HEK293 (cell line): ENCODE results near the gene AURKB.

Experiments
- BCL11A ChIP-seq: fragments of 450-650 bp; formaldehyde crosslinking; IDR thresholded peaks from 2 replicates; pipeline ENCODE4 v1.5.1; 2016; ENCODE audit warnings: low read depth, missing biosample characterization, missing genetic modification characterization
- HOXD13 ChIP-seq: sonication (generic); formaldehyde crosslinking; IDR thresholded peaks from 2 replicates; pipeline ENCODE4 v1.8.0; 2022; ENCODE audit warnings: missing genetic modification reagents, borderline replicate concordance
- KLF16 ChIP-seq: fragments of 450-650 bp; formaldehyde crosslinking; IDR thresholded peaks from 2 replicates; pipeline ENCODE4 v1.5.1; 2017; ENCODE audit warnings: missing biosample characterization, missing genetic modification characterization
- KLF17 ChIP-seq: fragments of 450-650 bp; formaldehyde crosslinking; IDR thresholded peaks from 2 replicates; pipeline ENCODE4 v1.5.1; 2016; ENCODE audit warnings: missing biosample characterization, missing genetic modification characterization
- PRDM10 ChIP-seq: fragments of 450-650 bp; formaldehyde crosslinking; IDR thresholded peaks from 2 replicates; pipeline ENCODE4 v1.5.1; 2016; ENCODE audit warnings: missing biosample characterization, missing genetic modification characterization
- PRDM4 ChIP-seq: fragments of 450-650 bp; formaldehyde crosslinking; IDR thresholded peaks from 2 replicates; pipeline ENCODE4 v1.5.1; 2017; ENCODE audit warnings: missing biosample characterization, missing genetic modification characterization
- SALL2 ChIP-seq: fragments of 450-650 bp; formaldehyde crosslinking; IDR thresholded peaks from 2 replicates; pipeline ENCODE4 v1.5.0; 2017; ENCODE audit warnings: missing biosample characterization, mild to moderate bottlenecking, missing genetic modification characterization, borderline replicate concordance
- TSHZ1 ChIP-seq: fragments of 450-650 bp; formaldehyde crosslinking; IDR thresholded peaks from 2 replicates; pipeline ENCODE4 v1.5.1; 2016; ENCODE audit warnings: missing biosample characterization, missing genetic modification characterization, borderline replicate concordance
- ZBTB26 ChIP-seq: fragments of 450-650 bp; formaldehyde crosslinking; optimal IDR thresholded peaks from 2 replicates; pipeline ENCODE3; 2016; ENCODE audit warnings: missing biosample characterization, mild to moderate bottlenecking, missing genetic modification characterization
- ZFHX2 ChIP-seq: fragments of 450-650 bp; formaldehyde crosslinking; conservative IDR thresholded peaks from 2 replicates; pipeline ENCODE4 v1.5.1; 2016; ENCODE audit warnings: missing biosample characterization, missing genetic modification characterization
- ZNF121 ChIP-seq: fragments of 450-650 bp; formaldehyde crosslinking; IDR thresholded peaks from 2 replicates; pipeline ENCODE4 v1.5.1; 2016; ENCODE audit warnings: missing biosample characterization, missing genetic modification characterization
- ZNF146 ChIP-seq: fragments of 450-650 bp; formaldehyde crosslinking; IDR thresholded peaks from 2 replicates; pipeline ENCODE4 v1.5.1; 2016; ENCODE audit warnings: missing biosample characterization, missing genetic modification characterization
- ZNF266 ChIP-seq: fragments of 450-650 bp; formaldehyde crosslinking; IDR thresholded peaks from 2 replicates; pipeline ENCODE4 v1.5.1; 2016; ENCODE audit warnings: missing biosample characterization, missing genetic modification characterization, low read depth
- ZNF311 ChIP-seq: fragments of 450-650 bp; formaldehyde crosslinking; IDR thresholded peaks from 2 replicates; pipeline ENCODE4 v1.5.1; 2017; ENCODE audit warnings: missing biosample characterization, missing genetic modification characterization, borderline replicate concordance
- ZNF433 ChIP-seq: fragments of 450-650 bp; formaldehyde crosslinking; IDR thresholded peaks from 2 replicates; pipeline ENCODE4 v1.5.1; 2016; ENCODE audit warnings: missing biosample characterization, missing genetic modification characterization, low read depth
- ZNF501 ChIP-seq: fragments of 450-650 bp; formaldehyde crosslinking; IDR thresholded peaks from 2 replicates; pipeline ENCODE4 v1.5.1; 2016; ENCODE audit warnings: missing biosample characterization, missing genetic modification characterization
- ZNF544 ChIP-seq: fragments of 450-650 bp; formaldehyde crosslinking; IDR thresholded peaks from 2 replicates; pipeline ENCODE4 v1.5.0; 2017; ENCODE audit warnings: missing biosample characterization, missing genetic modification characterization
- ZNF558 ChIP-seq: fragments of 450-650 bp; formaldehyde crosslinking; IDR thresholded peaks from 2 replicates; pipeline ENCODE4 v1.5.1; 2016; ENCODE audit warnings: missing biosample characterization, missing genetic modification characterization
- ZNF600 ChIP-seq: fragments of 450-650 bp; formaldehyde crosslinking; IDR thresholded peaks from 2 replicates; pipeline ENCODE4 v1.5.1; 2016; ENCODE audit warnings: missing biosample characterization, missing genetic modification characterization
- ZNF629 ChIP-seq: fragments of 450-650 bp; formaldehyde crosslinking; IDR thresholded peaks from 2 replicates; pipeline ENCODE4 v1.5.1; 2017; ENCODE audit warnings: missing biosample characterization, missing genetic modification characterization
- ZNF660 ChIP-seq: fragments of 450-650 bp; IDR thresholded peaks from 2 replicates; pipeline ENCODE4 v1.5.1; 2018; ENCODE audit warnings: missing biosample characterization, mild to moderate bottlenecking, missing genetic modification characterization
- ZNF830 ChIP-seq: fragments of 450-650 bp; IDR thresholded peaks from 2 replicates; pipeline ENCODE4 v1.5.0; 2018; ENCODE audit warnings: missing biosample characterization, missing genetic modification characterization, low read depth, mild to moderate bottlenecking, moderate library complexity

AURKB gene

GRCh38 chr17:8185582-8186445 lies 24.6 kb downstream of the AURKB start (continued):
- TF ChIP-seq HOXD13: 0 out of 2 replicates have a peak, but pooled peaks have one; percentile 33
- TF ChIP-seq TSHZ1 (tag by site-specific recombination): no peak
- TF ChIP-seq ZNF121 (tag by site-specific recombination): 0 out of 2 replicates have a peak, but pooled peaks have one; percentile 8
- TF ChIP-seq ZNF501: peak; percentile 67; the same call in 1 of the 2 replicates
- TF ChIP-seq PRDM4 (tag by site-specific recombination): peak; percentile 57; the same call in 1 of the 2 replicates
- TF ChIP-seq BCL11A (tag by site-specific recombination): peak; percentile 88
- peak; percentile 78 for TF ChIP-seq ZNF660
- no peak; the same call in 1 of the 2 replicates for TF ChIP-seq ZNF830 (tag by site-specific recombination)
- TF ChIP-seq ZNF266 (tag by site-specific recombination): no peak
- TF ChIP-seq ZNF311 (tag by site-specific recombination): no peak
- no peak for TF ChIP-seq ZNF146 (tag by site-specific recombination)
- TF ChIP-seq ZNF600: peak; percentile 87; the same call in 1 of the 2 replicates
- no peak for TF ChIP-seq SALL2 (tag by site-specific recombination)
- TF ChIP-seq PRDM10 (tag by site-specific recombination): peak; percentile 57
- TF ChIP-seq ZNF558 (tag by site-specific recombination): no peak
- no peak for TF ChIP-seq ZNF544 (tag by site-specific recombination)
- peak; percentile 36 for TF ChIP-seq ZBTB26 (tag by site-specific recombination)
- peak; percentile 26; the same call in 1 of the 2 replicates for TF ChIP-seq ZFHX2 (tag by site-specific recombination)
- TF ChIP-seq KLF16: peak; percentile 12; the same call in 1 of the 2 replicates
- peak; percentile 80; the same call in 1 of the 2 replicates for TF ChIP-seq KLF17 (tag by site-specific recombination)
- TF ChIP-seq ZNF433 (tag by site-specific recombination): no peak
- TF ChIP-seq ZNF629 (tag by site-specific recombination): no peak
